Measurements from ENCODE around the gene MARCHF3. TPM values are rescaled to one million over a fixed set of nuclear protein-coding genes. Genes with fewer than 3 reads are reported as not detected.

Gene MARCHF3
- total RNA-seq, 1 experiment from 2014 or later, result 1.1 TPM

DNA sequence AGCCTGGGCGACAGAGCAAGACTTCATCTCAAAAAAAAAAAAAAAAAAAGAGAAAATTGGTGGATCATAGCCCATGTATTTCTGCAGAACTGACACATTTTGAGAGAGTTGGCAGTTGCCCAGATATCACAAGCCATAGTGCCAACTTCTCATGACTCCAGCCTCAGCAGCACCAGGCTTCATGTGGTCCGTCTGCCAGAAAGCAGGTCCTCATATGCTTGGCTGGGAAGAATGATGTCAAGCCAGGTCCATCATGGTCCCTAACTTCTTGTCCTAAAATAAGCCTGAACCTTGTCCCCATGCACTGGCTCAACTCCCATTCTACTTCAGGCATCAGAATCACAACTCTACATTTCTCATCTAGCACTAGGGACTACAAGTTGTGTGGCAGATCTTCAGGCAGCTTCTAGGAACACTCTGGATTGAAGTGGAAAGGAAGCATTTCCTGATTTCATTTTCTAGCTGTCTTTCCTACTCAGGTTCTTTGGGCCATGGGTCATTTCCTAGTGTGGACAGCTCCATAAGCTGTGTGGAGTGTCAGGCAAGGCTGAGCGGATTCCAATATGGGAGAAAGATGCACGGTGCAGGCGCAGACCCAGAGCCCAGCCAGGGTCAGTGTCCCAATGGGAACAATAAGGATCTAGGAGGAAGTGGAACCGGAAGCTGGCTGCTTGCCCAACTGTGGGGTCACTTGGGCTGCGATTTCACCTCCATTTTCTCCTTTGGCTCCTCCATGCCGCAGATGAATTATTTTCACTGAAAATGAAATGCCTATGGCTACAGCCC lies 163.3 kb downstream of the MARCHF3 start:
- no TSS peak for BruUV-seq (replicated peaks)
- no peak for TF ChIP-seq EZH2 (IDR thresholded peaks at IDR 0.05; ENCODE audit: borderline replicate concordance, low read depth, low read length, poor library complexity, severe bottlenecking)
- TF ChIP-seq, protein P1, sequence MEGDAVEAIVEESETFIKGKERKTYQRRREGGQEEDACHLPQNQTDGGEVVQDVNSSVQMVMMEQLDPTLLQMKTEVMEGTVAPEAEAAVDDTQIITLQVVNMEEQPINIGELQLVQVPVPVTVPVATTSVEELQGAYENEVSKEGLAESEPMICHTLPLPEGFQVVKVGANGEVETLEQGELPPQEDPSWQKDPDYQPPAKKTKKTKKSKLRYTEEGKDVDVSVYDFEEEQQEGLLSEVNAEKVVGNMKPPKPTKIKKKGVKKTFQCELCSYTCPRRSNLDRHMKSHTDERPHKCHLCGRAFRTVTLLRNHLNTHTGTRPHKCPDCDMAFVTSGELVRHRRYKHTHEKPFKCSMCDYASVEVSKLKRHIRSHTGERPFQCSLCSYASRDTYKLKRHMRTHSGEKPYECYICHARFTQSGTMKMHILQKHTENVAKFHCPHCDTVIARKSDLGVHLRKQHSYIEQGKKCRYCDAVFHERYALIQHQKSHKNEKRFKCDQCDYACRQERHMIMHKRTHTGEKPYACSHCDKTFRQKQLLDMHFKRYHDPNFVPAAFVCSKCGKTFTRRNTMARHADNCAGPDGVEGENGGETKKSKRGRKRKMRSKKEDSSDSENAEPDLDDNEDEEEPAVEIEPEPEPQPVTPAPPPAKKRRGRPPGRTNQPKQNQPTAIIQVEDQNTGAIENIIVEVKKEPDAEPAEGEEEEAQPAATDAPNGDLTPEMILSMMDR (conservative IDR thresholded peaks at IDR 0.05; ENCODE audit: low read depth, low read length), result no peak
- Histone ChIP-seq H3K27me3 (replicated peaks; ENCODE audit: insufficient read depth, low read depth, low read length, poor library complexity) (no peaks in the 10 kb centered on the region), H3K9me3 (ENCODE audit: low read depth, low read length, poor library complexity, severe bottlenecking) (no peaks in the 10 kb centered on the region), H3K4me1 (ENCODE audit: insufficient read depth, low read length, poor library complexity, severe bottlenecking) (peaks cover 12% of the 10 kb centered on the region), H3K4me3 (ENCODE audit: low read depth, low read length, poor library complexity, severe bottlenecking) (no peak overlapping the region), H3K36me3 (ENCODE audit: insufficient read depth, low read length, poor library complexity, severe bottlenecking) (no peaks in the 10 kb centered on the region), H3K27ac (ENCODE audit: low read depth, low read length, poor library complexity, severe bottlenecking) (no peak overlapping the region)
- intact Hi-C loops (cut with micrococcal nuclease; ENCODE audit: unreplicated experiment), result no loop called here
- POLR2A ChIA-PET (ENCODE audit: low non-redundant PET), result no interaction called here
- DNase-seq (ENCODE audit: low spot score), result no peak
- CTCF ChIA-PET, result no interaction called here

DNA sequence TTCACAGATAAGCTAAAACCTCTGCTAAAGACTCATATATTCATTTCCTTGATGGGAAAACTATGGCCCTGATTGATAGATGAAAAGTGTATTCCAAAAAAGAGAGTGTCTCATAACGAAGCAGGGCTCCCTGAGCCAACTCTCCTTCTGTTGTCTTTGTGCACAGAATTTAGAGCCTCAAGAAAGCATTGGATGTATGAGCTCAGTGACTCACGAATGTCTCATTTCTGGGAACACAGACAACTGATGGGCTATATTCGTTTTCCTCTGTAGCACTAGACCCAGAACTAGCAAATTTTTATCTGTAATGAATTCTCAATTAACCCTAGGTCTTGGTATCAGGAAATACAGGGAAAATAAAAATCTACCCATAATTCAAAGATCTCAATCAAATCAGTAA lies 165.1 kb downstream of the MARCHF3 start:
- no peak overlapping the region for H3K27ac ChIP-seq (ENCODE audit: low read depth, low read length, poor library complexity, severe bottlenecking)
- POLR2A ChIA-PET (ENCODE audit: low non-redundant PET), result interaction anchor here (0.7 kb wide), 2 partner anchors 587 to 1995 kb away, joined by 3 read pairs; no protein-coding TSS in a partner anchor
- DNase-seq (ENCODE audit: low spot score), result no peak
- BruUV-seq (replicated peaks), result no TSS peak
- no peaks in the 10 kb centered on the region for H3K36me3 ChIP-seq (ENCODE audit: insufficient read depth, low read length, poor library complexity, severe bottlenecking)
- H3K9me3 ChIP-seq (ENCODE audit: low read depth, low read length, poor library complexity, severe bottlenecking), result no peaks in the 10 kb centered on the region
- intact Hi-C loops (cut with micrococcal nuclease; ENCODE audit: unreplicated experiment), result no loop called here
- CTCF ChIA-PET, result no interaction called here
- H3K4me1 ChIP-seq (ENCODE audit: insufficient read depth, low read length, poor library complexity, severe bottlenecking), result peaks cover 12% of the 10 kb centered on the region
- no peak overlapping the region for H3K4me3 ChIP-seq (ENCODE audit: low read depth, low read length, poor library complexity, severe bottlenecking)
- no peak for TF ChIP-seq EZH2 (IDR thresholded peaks at IDR 0.05; ENCODE audit: borderline replicate concordance, low read depth, low read length, poor library complexity, severe bottlenecking)
- TF ChIP-seq, protein P1 (conservative IDR thresholded peaks at IDR 0.05; ENCODE audit: low read depth, low read length), result no peak
- no peaks in the 10 kb centered on the region for H3K27me3 ChIP-seq (replicated peaks; ENCODE audit: insufficient read depth, low read depth, low read length, poor library complexity)

DNA sequence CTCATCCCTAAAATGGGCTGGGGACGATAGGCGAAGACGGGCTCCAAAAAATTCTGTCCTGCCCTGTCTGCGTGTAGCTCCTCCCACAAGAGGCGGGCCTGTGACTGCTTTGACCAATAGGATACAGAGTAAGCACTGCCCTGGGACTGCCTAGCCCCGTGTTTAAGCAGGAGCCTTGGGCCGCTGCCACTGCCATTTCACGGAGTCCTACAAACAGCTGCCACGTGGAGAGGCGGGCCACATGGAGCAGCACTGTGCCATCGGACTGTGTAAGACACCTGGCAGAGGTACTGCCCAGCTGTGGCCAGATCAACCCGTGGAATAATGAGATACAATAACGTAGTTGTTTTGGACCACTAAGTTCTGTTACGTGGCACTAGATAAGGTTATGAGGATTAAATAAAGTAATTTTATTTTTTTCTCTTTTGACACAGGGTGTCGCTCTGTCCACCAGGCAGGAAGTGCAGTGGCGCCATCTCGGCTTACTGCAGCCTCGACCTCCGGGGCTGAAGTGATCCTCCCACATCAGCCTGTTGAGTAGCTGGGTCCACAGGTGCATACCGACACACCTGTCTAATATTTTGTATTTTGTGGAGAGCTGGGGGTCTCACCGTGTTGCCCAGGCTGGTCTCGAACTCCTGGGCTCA lies 166.2 kb downstream of the MARCHF3 start:
- TF ChIP-seq EZH2 (IDR thresholded peaks at IDR 0.05; ENCODE audit: borderline replicate concordance, low read depth, low read length, poor library complexity, severe bottlenecking), result no peak
- TF ChIP-seq, protein P1 (conservative IDR thresholded peaks at IDR 0.05; ENCODE audit: low read depth, low read length), result no peak
- ChIA-PET CTCF (no interaction called here), POLR2A (ENCODE audit: low non-redundant PET) (no interaction called here)
- Histone ChIP-seq H3K36me3 (ENCODE audit: insufficient read depth, low read length, poor library complexity, severe bottlenecking) (no peaks in the 10 kb centered on the region), H3K27me3 (replicated peaks; ENCODE audit: insufficient read depth, low read depth, low read length, poor library complexity) (no peaks in the 10 kb centered on the region), H3K9me3 (ENCODE audit: low read depth, low read length, poor library complexity, severe bottlenecking) (no peaks in the 10 kb centered on the region), H3K4me1 (ENCODE audit: insufficient read depth, low read length, poor library complexity, severe bottlenecking) (peaks cover 8% of the 10 kb centered on the region), H3K27ac (ENCODE audit: low read depth, low read length, poor library complexity, severe bottlenecking) (no peak overlapping the region), H3K4me3 (ENCODE audit: low read depth, low read length, poor library complexity, severe bottlenecking) (no peak overlapping the region)
- intact Hi-C loops (cut with micrococcal nuclease; ENCODE audit: unreplicated experiment), result no loop called here
- no peak for DNase-seq (ENCODE audit: low spot score)
- BruUV-seq (replicated peaks), result no TSS peak

Data from A673 (cell line).